Mesendoderm (in vitro differentiated cells): ENCODE data around the gene APOM.

Source experiments
- DNase-seq: peaks from one replicate; pipeline ENCODE4 v3.0.0; 2013
- H2AK5ac ChIP-seq: 2 replicates; pipeline ENCODE4 v1.6.1; 2013; ENCODE audit warnings: low read length, inconsistent platforms
- H2BK120ac ChIP-seq: 2 replicates; pipeline ENCODE4 v1.6.1; 2013; ENCODE audit warnings: low read depth, mild to moderate bottlenecking, low read length, moderate library complexity, mixed read lengths
- H2BK15ac ChIP-seq: replicated peaks from 2 replicates; pipeline ENCODE4 v1.6.1; 2013; ENCODE audit warnings: low read depth, mild to moderate bottlenecking, moderate library complexity
- H2BK5ac ChIP-seq: 2 replicates; pipeline ENCODE4 v1.6.1; 2013; ENCODE audit warnings: low read length, inconsistent platforms
- H3K18ac ChIP-seq: 2 replicates; pipeline ENCODE4 v1.6.1; 2013; ENCODE audit warnings: mild to moderate bottlenecking, low read length, mixed read lengths
- H3K23ac ChIP-seq: one replicate; pipeline ENCODE4 v1.6.1; 2013; ENCODE audit warnings: low read length
- H3K27ac ChIP-seq: 2 replicates; pipeline ENCODE4 v1.5.1; 2013; ENCODE audit warnings: low read depth, mild to moderate bottlenecking, inconsistent platforms, low read length, moderate library complexity
- H3K27me3 ChIP-seq: 2 replicates; pipeline ENCODE4 v1.6.1; 2013; ENCODE audit warnings: low read length, control low read depth, mild to moderate bottlenecking, inconsistent platforms; ENCODE audit not compliant: insufficient read depth, poor library complexity
- H3K36me3 ChIP-seq: 2 replicates; pipeline ENCODE4 v1.6.1; 2013; ENCODE audit warnings: low read length, inconsistent platforms; ENCODE audit not compliant: control insufficient read depth, insufficient read depth
- H3K4ac ChIP-seq: one replicate; pipeline ENCODE4 v1.6.1; 2013; ENCODE audit warnings: low read depth, mild to moderate bottlenecking, low read length, moderate library complexity
- H3K4me1 ChIP-seq: 2 replicates; pipeline ENCODE4 v1.6.1; 2013; ENCODE audit warnings: low read depth, low read length, inconsistent platforms; ENCODE audit not compliant: control insufficient read depth
- H3K4me2 ChIP-seq: 2 replicates; pipeline ENCODE4 v1.6.1; 2013; ENCODE audit warnings: low read length
- H3K4me3 ChIP-seq: 2 replicates; pipeline ENCODE4 v1.5.1; 2013; ENCODE audit warnings: mild to moderate bottlenecking, low read length
- H3K56ac ChIP-seq: one replicate; pipeline ENCODE4 v1.6.1; 2013; ENCODE audit warnings: low read length
- H3K79me1 ChIP-seq: 2 replicates; pipeline ENCODE4 v1.6.1; 2013; ENCODE audit warnings: low read length, inconsistent platforms
- H3K79me2 ChIP-seq: 2 replicates; pipeline ENCODE4 v1.6.1; 2013; ENCODE audit warnings: mild to moderate bottlenecking, low read length; ENCODE audit not compliant: control insufficient read depth, insufficient read depth
- H3K9ac ChIP-seq: 2 replicates; pipeline ENCODE4 v1.6.1; 2013; ENCODE audit warnings: low read length, inconsistent platforms
- H4K5ac ChIP-seq: one replicate; pipeline ENCODE4 v1.6.1; 2013; ENCODE audit warnings: low read length
- H4K8ac ChIP-seq: one replicate; pipeline ENCODE4 v1.6.1; 2013; ENCODE audit warnings: low read depth, mild to moderate bottlenecking, control low read depth, low read length, moderate library complexity
- WGBS: extraction: QIAGEN DNeasy Blood & Tissue Kit; methylation state at CpG from one replicate; pipeline ENCODE4 v1.1.7; 2013; ENCODE audit warnings: low lambda C conversion rate, missing lambda C conversion rate; ENCODE audit not compliant: insufficient coverage; ENCODE audit errors: extremely low coverage; 5-methylcytosine and 5-hydroxymethylcytosine counted together

Gene APOM

GRCh38 chr6:31614684-31615578 lies 40.8 kb upstream of the APOM start, which contains the start of gene AIF1:
Gene AIF1 (plus strand): TSS chr6:31615234. CDS start chr6:31615330, 96 bp downstream.
- no peak within 1 kb of the TSS for H3K18ac ChIP-seq
- H2BK15ac ChIP-seq, result no peak within 1 kb of the TSS
- no peak within 1 kb of the TSS for H4K5ac ChIP-seq
- no CpG with 5 or more reads among the region's 6 CpGs for WGBS
- H2BK5ac ChIP-seq, result peak within 1 kb of the TSS; percentile 9
- no peak within 1 kb of the TSS for H3K4me3 ChIP-seq
- no peak within 1 kb of the TSS for H4K8ac ChIP-seq
- H3K4ac ChIP-seq, result no peak within 1 kb of the TSS
- H3K4me1 ChIP-seq, result peaks cover 8% of the 10 kb centered on the region
- peak within 1 kb of the TSS; percentile 12 for H3K9ac ChIP-seq
- no peak for DNase-seq
- no peak within 1 kb of the TSS for H2BK120ac ChIP-seq
- H3K27me3 ChIP-seq, result no peaks in the 10 kb centered on the region
- no peaks in the 10 kb centered on the region for H3K36me3 ChIP-seq
- H3K79me1 ChIP-seq, result no peaks in the 10 kb centered on the region
- H3K79me2 ChIP-seq, result no peaks in the 10 kb centered on the region
- H3K23ac ChIP-seq, result no peak within 1 kb of the TSS
- no peak within 1 kb of the TSS for H3K27ac ChIP-seq
- H3K4me2 ChIP-seq, result no peak within 1 kb of the TSS
- no peak within 1 kb of the TSS for H2AK5ac ChIP-seq
- H3K56ac ChIP-seq, result peak within 1 kb of the TSS; percentile 67

GRCh38 chr6:31615748-31616147 lies 39.9 kb upstream of the APOM start:
- no peak overlapping the region for H3K23ac ChIP-seq
- no CpG with 5 or more reads among the region's 7 CpGs for WGBS
- no peak overlapping the region for H2AK5ac ChIP-seq
- H2BK5ac ChIP-seq, result no peak overlapping the region
- H3K79me2 ChIP-seq, result no peaks in the 10 kb centered on the region
- H3K4ac ChIP-seq, result no peak overlapping the region
- no peak overlapping the region for H2BK120ac ChIP-seq
- H3K18ac ChIP-seq, result no peak overlapping the region
- H4K8ac ChIP-seq, result no peak overlapping the region
- H3K4me3 ChIP-seq, result no peak overlapping the region
- no peak overlapping the region for H2BK15ac ChIP-seq
- no peak overlapping the region for H4K5ac ChIP-seq
- no peak for DNase-seq
- H3K4me2 ChIP-seq, result no peak overlapping the region
- peak overlapping the region; percentile 12 for H3K9ac ChIP-seq
- H3K79me1 ChIP-seq, result no peaks in the 10 kb centered on the region
- H3K56ac ChIP-seq, result peak overlapping the region; percentile 67
- H3K36me3 ChIP-seq, result no peaks in the 10 kb centered on the region
- H3K27me3 ChIP-seq, result no peaks in the 10 kb centered on the region
- no peak overlapping the region for H3K27ac ChIP-seq
- peaks cover 8% of the 10 kb centered on the region for H3K4me1 ChIP-seq

- H3K4me1 ChIP-seq, result peaks cover 8% of the 10 kb centered on the region
- no peaks in the 10 kb centered on the region for H3K27me3 ChIP-seq
- no peak overlapping the region for H3K23ac ChIP-seq
- H2BK15ac ChIP-seq, result no peak overlapping the region
- no peaks in the 10 kb centered on the region for H3K79me1 ChIP-seq
- no peak overlapping the region for H3K18ac ChIP-seq
- DNase-seq, result no peak
- H2AK5ac ChIP-seq, result no peak overlapping the region
- H4K8ac ChIP-seq, result no peak overlapping the region
- no peak overlapping the region for H3K9ac ChIP-seq
- H3K4me2 ChIP-seq, result no peak overlapping the region
- no peaks in the 10 kb centered on the region for H3K36me3 ChIP-seq
- H3K4ac ChIP-seq, result no peak overlapping the region
- WGBS, result no CpG with 5 or more reads among the region's 2 CpGs
- H2BK5ac ChIP-seq, result no peak overlapping the region
- no peak overlapping the region for H2BK120ac ChIP-seq
- H4K5ac ChIP-seq, result no peak overlapping the region
- H3K56ac ChIP-seq, result peak overlapping the region; percentile 25
- no peak overlapping the region for H3K4me3 ChIP-seq
- peaks cover 12% of the 10 kb centered on the region for H3K79me2 ChIP-seq
- H3K27ac ChIP-seq, result no peak overlapping the region
Measured at GRCh38 chr6:31617010-31617409, 38.7 kb upstream of the APOM start.

DNA sequence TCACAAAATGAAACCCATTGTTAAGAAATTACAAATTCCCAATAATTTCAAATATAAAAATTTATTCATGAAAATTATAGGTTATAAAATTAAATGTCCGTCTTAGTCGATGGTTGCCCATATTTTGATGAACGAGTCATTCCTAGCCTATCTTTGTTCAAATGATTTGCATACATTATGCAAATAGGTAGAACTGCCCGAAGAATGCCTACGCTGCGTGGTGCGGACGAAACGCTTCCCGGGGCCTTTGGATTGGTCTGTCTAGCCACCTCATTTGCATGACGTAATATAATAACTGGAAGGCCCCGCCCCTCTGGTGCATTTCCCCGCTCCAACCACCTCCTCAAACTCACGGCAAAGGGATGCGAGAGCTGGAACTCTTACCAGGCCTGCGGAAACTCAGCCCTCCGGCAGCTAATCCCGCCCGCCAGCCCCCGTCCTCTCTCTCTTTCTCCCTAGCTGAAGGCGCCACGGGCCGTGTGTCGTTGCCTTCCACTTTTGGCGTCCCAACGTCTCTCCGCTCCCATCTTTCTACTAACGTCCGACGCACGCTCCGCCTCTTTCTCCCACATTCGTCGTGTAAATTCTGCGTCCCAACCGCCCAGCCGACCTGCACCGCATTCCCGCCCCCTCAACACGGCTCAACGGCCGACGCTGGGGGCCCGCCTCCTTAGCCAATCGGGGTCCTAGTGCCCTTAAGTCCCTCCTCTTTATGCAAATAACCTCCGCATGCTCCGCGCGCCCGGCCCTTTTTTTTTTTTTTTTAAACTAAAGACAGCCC lies 35.7 kb upstream of the APOM start:
- peaks cover 5% of the 10 kb centered on the region for H3K4me1 ChIP-seq
- H3K23ac ChIP-seq, result no peak overlapping the region
- H3K79me1 ChIP-seq, result peaks cover 7% of the 10 kb centered on the region
- H3K56ac ChIP-seq, result peak overlapping the region; percentile 97
- peaks cover 35% of the 10 kb centered on the region for H3K79me2 ChIP-seq
- no peak overlapping the region for H4K5ac ChIP-seq
- peak overlapping the region; percentile 96 for H3K9ac ChIP-seq
- WGBS, result no CpG with 5 or more reads among the region's 50 CpGs
- H2AK5ac ChIP-seq, result no peak overlapping the region
- H2BK120ac ChIP-seq, result no peak overlapping the region
- peak; percentile 100 for DNase-seq
- H3K36me3 ChIP-seq, result peaks cover 8% of the 10 kb centered on the region
- no peaks in the 10 kb centered on the region for H3K27me3 ChIP-seq
- H3K18ac ChIP-seq, result peak overlapping the region; percentile 98
- peak overlapping the region; percentile 74 for H3K4me2 ChIP-seq
- H3K4me3 ChIP-seq, result peak overlapping the region; percentile 79
- peak overlapping the region; percentile 100 for H3K27ac ChIP-seq
- H3K4ac ChIP-seq, result peak overlapping the region; percentile 96
- no peak overlapping the region for H4K8ac ChIP-seq
- H2BK15ac ChIP-seq, result no peak overlapping the region
- H2BK5ac ChIP-seq, result peak overlapping the region; percentile 71

DNA sequence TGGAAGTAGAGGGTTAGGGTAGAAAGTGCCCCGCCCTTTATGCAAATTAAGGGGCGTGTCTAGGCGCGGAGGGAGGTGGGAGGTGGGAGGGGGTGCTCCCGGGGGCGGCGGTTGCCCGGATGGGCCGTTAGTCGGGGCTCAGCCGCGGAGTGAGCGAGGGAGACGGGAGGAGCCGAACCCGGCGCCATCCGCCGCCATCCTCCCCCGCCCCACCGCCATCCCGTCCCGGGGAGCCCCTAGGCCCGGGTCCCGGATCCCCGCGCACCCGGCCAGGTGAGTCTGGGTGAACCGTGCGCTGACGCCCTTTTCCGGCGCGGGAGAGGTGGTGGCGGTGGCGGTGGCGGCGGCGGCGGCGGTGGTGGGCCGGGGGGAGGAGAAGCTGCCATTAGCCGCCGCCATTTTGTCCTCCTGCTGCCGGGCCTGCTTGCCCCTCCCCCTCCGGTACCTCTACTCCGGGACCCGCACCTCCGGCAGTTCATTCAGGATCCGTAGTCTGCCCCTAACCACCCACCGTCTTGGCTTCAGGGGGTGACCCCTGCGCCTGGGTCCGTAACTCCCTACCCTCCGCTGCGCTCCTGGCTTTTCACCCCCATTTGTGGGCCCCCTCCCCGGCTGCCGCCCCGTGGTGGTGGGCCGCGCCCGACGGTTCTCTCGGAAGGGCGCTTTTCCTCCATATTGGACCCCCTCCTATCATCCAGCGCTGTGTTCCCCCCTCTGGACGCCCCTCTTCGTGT lies 34.9 kb upstream of the APOM start, which contains the start of gene PRRC2A:
PRRC2A (plus strand) TSS at position 130 of the 734 bp plus-strand sequence. CDS start 2,075 bp downstream, outside the sequence.
- Histone ChIP-seq H3K4ac (peak within 1 kb of the TSS; percentile 96), H4K8ac (peak within 1 kb of the TSS; percentile 90), H3K23ac (peak within 1 kb of the TSS; percentile 95), H3K36me3 (peaks cover 15% of the 10 kb centered on the region), H2AK5ac (peak within 1 kb of the TSS; percentile 91), H3K4me2 (peak within 1 kb of the TSS; percentile 83), H3K27me3 (no peaks in the 10 kb centered on the region), H2BK15ac (no peak within 1 kb of the TSS), H3K18ac (peak within 1 kb of the TSS; percentile 98), H3K9ac (peak within 1 kb of the TSS; percentile 96), H3K4me3 (peak within 1 kb of the TSS; percentile 100), H4K5ac (peak within 1 kb of the TSS; percentile 85), H3K79me1 (peaks cover 10% of the 10 kb centered on the region), H3K56ac (peak within 1 kb of the TSS; percentile 100), H2BK5ac (peak within 1 kb of the TSS; percentile 92), H3K79me2 (peaks cover 37% of the 10 kb centered on the region), H3K27ac (peak within 1 kb of the TSS; percentile 100), H3K4me1 (peaks cover 1% of the 10 kb centered on the region), H2BK120ac (peak within 1 kb of the TSS; percentile 69)
- no CpG with 5 or more reads among the region's 67 CpGs for WGBS
- peak; percentile 89 for DNase-seq
